ENCODE data around the gene TPO.

TPO gene

DNA sequence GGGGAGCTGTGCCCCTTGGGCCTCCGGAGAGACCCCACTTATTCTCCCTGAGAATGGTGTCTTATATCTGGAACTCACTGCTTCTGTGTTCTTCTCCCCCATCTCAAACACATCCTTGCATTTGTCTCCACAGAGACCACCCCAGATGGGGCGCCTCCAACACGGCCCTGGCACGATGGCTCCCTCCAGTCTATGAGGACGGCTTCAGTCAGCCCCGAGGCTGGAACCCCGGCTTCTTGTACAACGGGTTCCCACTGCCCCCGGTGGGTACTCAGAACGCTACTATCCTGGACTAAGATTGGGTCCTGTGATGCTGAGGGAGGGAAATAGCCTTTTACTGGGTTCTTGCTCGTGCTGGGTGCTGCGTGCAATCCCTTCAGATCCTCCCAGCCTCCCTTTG lies 40.3 kb downstream of the TPO start:
- no peak for DNase-seq

DNA sequence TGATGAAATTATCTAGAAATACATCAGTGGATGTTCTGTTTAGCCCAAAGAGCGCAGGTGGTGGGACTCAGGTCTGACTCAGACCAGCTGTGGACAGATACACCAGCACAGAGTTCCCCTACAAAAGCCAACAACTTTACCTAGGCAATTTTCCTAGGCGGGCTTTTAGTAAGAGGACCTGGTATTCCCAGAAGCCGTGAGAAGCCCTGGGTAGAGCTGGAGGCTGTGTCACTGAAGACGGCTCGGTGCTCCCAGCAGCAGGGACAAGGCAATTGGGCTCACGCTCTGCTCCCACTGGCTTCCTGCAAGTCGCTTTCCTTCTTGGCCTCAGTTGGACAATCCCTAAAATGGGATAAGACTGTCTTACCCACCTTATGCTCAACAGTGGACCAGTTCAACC lies 41.1 kb downstream of the TPO start:
- no peak for DNase-seq

- no peak for DNase-seq
Observed at GRCh38 chr2:1455466-1455865, 42.2 kb downstream of the TPO start.

DNA sequence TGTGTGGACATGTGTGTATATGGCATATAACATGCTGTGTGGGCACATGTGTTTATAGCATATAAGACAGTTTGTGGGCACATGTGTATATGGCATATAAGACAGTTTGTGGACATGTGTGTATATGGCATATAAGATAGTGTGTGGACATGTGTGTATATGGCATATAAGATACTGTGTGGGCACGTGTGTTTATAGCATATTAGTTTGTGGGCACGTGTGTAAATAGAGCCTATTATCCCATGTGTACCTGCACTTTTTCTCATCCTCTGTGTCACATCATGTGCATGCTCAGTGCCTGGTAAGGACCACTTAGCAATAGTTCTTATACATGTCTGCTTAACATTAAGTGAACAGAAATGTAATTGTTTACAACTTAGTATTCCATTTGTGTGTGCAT lies 45.2 kb downstream of the TPO start:
- DNase-seq: no peak

DNA sequence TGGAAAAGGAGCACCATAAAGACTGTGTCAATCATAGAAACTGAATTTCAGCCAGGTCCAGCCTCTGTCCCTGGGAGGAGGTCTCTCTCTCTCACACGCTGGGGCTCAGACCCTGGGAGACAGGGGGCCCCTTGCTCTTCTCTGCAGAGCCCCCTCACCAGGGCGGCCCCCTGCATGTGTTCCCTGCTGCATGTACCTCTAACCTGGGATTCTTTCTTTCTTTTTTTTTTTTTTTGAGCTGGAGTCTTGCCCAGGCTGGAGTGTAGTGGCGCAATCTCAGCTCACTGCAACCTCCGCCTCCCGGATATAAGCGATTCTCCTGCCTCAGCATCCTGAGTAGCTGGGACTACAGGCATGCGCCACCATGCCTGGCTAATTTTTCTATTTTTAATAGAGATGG lies 46.5 kb downstream of the TPO start:
- no peak for DNase-seq

- DNase-seq: no peak
Observed at GRCh38 chr2:1460851-1461418, 47.7 kb downstream of the TPO start.

DNA sequence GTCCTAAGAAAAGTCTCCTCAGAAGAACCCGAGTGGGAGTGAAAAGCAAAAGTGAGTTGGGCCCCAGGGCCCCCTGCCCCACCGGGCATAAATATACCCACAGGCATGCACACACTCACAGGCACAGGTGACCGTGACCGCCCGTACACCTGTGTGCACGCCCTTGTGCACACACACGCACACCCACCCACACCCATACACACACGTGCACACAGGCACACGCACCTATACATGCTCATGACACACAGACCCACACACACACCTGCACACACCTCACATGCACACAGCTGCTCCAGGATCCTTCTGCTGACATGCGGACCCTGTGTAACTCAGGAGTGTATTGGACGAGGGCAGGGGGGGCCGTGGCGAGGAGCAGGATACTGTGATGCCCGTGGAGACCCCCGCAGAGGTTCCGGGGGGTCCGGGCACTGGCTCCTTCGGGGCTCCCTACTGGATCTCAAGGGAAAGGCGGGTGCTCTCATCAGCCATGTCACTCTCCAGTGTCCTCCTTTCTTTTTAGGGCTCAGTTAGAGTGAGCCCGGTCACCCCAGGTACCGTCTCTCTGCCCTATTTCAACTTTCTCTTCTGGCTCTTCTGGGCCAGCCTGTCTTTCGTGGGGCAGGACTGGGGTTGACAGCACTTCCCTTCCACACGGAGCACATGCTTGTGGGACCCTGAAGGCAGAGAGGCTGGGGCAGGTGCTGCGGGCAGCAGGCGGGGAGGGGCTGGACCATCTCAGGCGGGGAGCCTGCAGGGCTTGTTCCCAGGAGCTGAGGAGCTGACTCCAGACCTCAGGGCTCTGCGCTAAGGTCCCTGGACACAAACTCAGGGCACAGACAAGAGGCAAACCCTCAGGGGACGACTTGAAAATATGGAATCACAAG lies 48.5 kb downstream of the TPO start:
- no peak for DNase-seq

DNA sequence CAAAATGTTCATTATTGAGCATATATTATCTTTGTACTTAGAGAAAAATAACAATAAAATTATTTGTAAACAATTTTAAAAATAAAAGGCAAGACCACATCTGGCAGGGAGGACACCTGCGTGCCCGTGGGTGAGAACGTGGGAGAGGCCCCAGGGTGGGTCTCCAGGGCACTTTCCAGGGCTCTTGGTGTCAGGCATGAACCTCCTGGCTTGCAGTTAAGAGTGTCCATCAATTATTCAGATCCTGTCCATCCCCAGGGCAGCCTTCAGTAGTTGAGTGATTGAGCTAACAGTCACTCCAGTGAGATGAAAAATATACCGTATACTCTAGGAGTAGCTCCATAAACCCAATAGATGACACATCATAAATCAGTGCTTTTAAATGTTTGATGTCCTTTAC lies 49.7 kb downstream of the TPO start:
- no peak for DNase-seq

- no peak for DNase-seq
Observed at GRCh38 chr2:1472350-1472749, 59.1 kb downstream of the TPO start.

- no peak for DNase-seq
Observed at GRCh38 chr2:1476617-1477195, 63.4 kb downstream of the TPO start.

GRCh38 chr2:1477196-1478040 lies 64.2 kb downstream of the TPO start:
- DNase-seq: no peak

DNA sequence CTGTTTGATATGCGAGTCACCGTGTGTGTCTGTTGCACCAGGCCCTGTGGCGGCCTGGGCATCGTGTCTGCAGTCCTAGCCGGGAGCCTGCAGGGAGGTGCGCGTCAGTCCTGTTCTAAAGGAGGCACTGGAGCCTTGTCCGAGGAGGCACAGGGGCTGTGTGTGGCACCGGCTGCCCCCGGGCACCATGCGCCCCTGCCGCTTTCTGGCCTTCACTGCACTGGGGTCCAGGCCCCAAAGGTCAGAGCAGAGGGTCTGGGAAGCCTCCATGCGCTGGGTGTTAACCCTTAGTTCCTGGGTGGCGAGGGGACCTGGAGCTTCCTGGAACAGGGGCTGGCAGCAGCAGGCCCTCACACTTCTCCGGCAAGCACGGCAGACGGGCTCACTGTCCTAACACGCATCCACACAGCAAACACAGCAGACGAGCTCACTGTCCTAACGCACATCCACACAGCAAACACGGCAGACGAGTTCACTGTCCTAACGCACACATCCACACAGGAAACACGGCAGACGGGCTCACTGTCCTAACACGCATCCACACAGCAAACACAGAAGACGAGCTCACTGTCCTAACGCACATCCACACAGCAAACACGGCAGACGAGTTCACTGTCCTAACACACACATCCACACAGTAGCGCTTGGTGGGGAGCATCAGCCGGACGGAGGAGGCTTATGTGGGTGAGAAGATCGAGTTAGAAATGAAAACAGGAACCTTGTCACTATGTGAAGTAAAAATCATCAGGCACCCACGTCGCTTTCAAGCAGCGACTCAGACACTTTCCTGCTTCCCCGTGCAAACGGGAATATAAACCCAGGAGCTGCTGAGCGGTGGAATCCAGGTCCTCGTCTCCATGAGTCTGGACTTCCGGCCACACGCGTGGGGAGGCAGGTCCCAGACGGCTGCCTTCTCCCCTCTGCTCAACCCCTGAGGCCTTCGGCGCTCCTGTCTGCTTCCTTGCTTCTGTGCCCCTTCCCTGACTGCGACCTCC lies 65.3 kb downstream of the TPO start:
- no peak for DNase-seq

DNA sequence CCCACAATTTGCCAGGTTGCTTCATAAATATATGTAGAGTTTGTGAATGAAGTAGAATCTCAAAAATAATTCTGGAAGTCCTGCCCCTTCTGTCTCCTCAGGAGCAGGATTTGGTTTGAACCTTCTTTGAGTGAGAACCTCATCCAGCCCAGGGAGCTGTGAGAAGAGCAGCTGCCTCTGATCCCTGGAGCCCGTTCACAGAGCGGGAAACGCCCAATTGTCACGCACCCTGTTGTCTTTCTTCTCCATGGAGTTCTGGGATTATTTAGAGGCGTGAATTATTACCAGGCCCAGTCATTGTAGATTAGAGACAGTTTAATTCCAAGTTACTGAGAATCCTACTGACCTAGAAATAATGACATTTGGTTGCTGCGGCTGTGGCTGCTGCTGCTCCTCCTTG lies 66.1 kb downstream of the TPO start:
- no peak for DNase-seq

- DNase-seq: no peak
Observed at GRCh38 chr2:1480671-1481076, 67.4 kb downstream of the TPO start.

- no peak for DNase-seq
Observed at GRCh38 chr2:1481406-1482252, 68.4 kb downstream of the TPO start.

DNA sequence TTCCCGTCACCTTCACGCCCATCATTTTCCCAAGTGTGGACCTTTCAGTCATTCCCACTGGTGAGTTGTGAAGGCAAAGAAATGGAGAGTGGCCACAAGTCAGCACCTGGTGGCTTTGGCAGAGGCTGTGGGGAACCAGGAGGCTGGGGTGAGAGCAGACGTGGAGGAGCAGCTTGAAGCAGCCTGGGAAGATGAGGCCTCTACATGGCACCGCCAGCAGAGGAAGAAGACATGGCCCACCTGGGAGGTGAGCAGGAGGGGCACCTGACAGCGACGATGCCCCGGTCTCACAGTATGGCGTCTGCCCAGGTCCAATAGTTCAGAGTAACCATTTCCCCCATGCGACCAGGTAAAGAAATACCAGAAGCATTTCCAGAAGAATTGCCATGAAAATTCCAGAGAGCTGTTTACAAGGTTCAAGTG lies 69.0 kb downstream of the TPO start:
- DNase-seq: no peak

- DNase-seq: no peak
Observed at GRCh38 chr2:1482981-1483380, 69.7 kb downstream of the TPO start.

GRCh38 chr2:1483551-1483950 lies 70.3 kb downstream of the TPO start:
- no peak for DNase-seq

GRCh38 chr2:1484131-1484884 lies 71.0 kb downstream of the TPO start:
- no peak for DNase-seq

DNA sequence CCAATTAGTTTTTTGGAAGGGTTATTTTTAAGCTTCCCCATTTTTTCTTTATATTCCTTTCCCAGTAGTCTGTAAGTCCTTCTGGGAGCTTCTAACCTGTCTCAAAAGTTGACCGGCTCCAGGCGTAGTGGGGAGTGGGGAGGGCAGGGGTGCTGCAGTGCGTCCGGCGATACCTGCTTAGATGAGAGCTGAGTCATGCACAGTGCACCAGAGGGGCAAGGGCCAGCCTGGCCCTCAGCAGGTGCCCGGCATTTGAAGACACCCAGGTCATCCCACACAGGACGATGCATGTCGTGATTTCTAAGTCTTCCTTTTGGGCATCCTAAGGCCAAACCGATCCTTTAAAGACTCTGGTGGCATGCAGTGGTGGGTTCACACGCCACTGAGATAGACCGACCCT lies 73.4 kb downstream of the TPO start:
- DNase-seq: no peak

Data from hematopoietic multipotent progenitor cell treated with erythropoietin and hydrocortisone succinate and interleukin-3 and kit ligand, for 8 days (in vitro differentiated cells).